GM12801 (cell line): Measurements from ENCODE around the gene RNF225.

ENCODE experiments used
- CTCF ChIP-seq: IDR thresholded peaks from one replicate; pipeline ENCODE4 v1.5.1; 2011; ENCODE audit warnings: control low read depth; ENCODE audit not compliant: insufficient read length; ENCODE audit errors: extremely low read depth

RNF225 gene

GRCh38 chr19:58367698-58368454 is 27.6 kb upstream of the RNF225 start:
- no peak for TF ChIP-seq CTCF

DNA sequence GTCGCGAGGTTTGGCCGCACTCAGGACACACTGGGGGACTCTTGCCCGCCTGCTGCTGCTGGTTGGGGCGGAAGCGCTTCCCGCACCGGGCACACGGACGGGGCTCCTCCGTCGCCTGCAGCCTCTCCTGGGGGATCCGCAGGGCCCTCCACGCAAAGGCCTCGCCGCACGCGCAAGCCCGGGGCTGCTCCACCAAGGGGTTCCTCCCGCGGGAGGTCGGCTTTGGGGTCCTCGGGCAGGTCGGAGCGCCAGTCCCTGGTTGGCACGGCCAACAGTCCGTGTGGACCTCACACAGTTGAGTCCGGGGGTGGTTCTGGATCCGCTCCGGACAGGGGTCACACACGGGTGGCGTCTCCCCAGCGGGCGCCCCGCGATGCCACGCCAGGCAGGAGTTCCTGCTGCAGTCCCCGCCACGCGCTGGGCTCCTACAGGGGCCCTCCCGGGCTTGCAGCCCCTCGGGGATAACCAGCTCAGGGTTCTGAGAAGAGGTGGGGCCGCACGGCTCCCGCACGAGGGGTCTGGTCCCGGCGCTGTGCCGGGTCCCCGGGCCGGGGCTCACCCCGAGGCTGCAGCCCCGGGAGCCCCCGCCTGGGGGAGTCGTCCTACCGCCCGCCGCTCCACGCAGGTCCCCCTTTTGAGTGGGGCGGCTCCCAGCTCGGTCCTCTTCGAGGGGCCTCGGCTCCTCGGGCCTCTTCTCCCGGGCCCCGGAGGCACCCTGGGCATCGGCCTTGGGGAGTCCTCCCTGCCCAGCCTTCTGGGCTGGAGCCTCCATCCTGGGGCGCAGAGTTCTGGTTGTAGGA is 26.7 kb upstream of the RNF225 start:
- TF ChIP-seq CTCF: no peak

- no peak for TF ChIP-seq CTCF
Observed at GRCh38 chr19:58372311-58373133, 22.9 kb upstream of the RNF225 start.

DNA sequence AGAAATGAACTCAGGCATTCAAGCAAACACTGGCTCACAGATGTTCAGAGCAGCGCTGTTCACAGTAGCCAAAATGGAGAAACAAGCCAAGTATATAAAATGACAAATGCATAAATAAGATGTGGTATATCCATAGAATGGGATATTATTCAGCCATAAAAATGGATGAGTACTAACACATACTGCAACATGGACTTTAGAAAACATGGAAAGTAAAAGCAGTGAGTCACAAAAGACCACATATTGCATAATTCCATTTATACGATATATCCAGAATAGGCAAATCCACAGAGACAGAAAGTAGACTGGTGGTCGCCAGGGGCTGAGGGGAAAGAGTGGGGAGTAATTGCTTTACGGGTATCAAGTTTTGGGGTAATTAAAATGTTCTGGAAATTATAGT is 21.3 kb upstream of the RNF225 start:
- no peak for TF ChIP-seq CTCF

- no peak for TF ChIP-seq CTCF
Observed at GRCh38 chr19:58379246-58379645, 16.2 kb upstream of the RNF225 start.

DNA sequence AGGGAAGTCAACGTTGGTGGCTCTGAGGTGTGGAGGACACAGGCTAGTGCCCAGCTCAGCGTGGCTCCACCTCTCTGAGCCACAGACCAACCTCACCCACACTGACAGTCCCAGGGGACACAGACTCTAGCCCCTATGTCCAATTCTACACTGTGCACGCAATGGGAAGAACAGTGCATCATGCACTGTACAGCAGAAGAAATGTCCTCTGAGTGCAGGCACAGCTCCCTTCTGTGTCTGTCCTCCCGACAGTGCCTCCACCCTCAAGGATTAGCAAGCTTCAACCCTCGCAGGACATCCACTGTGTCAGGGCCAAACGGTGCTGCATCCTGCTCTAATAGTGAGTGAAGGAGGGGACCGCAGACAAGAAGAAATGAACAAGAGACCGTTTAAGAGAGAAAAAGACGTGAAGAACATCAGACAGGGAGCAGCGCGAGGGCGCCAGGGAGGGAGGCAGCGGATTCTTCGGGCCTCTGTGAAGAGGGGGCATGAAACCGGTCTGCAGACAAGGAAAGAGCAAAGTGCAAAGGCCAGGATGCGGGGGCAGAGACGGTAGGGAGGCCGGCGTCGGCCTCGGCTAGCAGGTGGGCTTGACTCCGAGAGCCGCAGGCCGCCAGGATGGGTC is 15.3 kb upstream of the RNF225 start:
- TF ChIP-seq CTCF: no peak
